ENCODE results near the gene MTHFD1L.

Gene MTHFD1L

DNA sequence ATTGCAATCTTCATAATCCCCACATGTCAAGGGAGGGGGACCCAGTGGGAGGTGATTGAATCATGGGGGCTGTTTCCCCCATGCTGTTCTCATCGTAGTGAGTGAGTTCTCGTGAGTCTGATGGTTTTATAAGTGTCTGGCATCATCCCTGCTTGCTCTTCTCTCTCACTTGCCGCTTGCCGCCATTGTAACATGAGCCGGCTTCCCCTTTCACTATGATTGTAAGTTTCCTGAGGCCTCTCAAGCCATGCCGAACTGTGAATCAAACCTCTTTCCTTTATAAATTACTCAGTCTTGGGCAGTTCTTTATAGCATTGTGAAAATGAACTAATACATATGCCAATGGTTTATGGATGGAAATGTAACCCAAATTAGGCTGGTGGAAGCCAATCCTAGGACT, 264.8 kb downstream of the MTHFD1L start:
- DNase-seq, result no peak

DNA sequence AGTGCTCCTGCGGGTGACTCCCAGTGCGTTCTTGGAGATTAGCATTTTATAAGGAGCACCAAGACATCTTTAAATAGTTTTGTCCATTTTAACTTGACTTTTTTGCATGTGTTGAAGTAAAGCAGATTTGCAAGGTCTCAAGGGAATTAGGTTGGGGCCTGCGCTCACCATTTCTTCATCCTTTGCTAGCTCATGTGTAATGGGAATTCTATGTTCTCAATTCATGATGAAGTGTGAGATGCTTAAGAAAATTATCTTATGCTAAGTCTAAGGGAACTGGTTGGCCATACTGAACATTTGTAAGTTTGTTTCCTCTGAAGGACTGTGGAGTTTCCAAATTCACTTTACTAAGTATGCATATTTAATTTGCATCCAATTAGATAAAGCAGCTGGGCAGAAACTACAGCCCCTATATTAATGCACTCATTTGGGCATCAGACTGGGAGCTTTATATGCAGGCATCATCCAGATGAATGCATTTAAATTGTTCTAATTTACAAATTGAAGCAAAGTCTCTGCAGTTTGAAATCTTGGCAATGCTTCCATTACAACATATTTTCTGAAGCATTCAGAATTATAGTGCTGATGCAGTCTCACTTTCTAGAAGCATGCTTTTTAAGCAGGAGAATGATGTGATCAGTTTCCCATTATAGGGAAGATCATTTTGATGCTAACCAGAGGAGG, 266.0 kb downstream of the MTHFD1L start:
- no peak for DNase-seq

- no peak for DNase-seq
These were observed 270.7 kb downstream of the MTHFD1L start for GRCh38 chr6:151136141-151136755.

- no peak for DNase-seq
These were observed 272.0 kb downstream of the MTHFD1L start for GRCh38 chr6:151137542-151137941.

GRCh38 chr6:151139524-151139923, 274.0 kb downstream of the MTHFD1L start:
- DNase-seq, result no peak

- DNase-seq, result no peak
These were observed 275.3 kb downstream of the MTHFD1L start for GRCh38 chr6:151140767-151141166.

- no peak for DNase-seq
These were observed 276.2 kb downstream of the MTHFD1L start for GRCh38 chr6:151141685-151142084.

GRCh38 chr6:151142676-151143075, 277.2 kb downstream of the MTHFD1L start:
- no peak for DNase-seq

DNA sequence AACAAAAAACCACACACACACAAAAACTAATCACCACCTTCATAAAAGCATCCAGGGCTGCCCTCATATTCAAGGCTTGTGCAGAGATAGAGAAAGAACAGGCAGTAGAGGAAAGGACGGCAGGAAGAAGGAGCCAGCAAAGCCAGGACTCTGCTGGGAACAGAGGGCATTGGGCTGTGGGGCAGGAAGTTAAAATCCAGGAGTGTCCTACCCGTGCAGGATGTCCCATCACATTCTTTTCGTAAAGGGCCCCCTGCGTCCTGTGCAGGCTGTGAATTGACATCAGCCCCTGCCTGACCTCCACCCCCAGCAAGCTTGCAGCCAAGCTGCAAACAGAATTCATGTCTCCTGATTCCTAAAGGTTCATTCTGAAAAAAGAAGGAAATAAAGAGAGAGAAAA, 277.8 kb downstream of the MTHFD1L start:
- no peak for DNase-seq

DNA sequence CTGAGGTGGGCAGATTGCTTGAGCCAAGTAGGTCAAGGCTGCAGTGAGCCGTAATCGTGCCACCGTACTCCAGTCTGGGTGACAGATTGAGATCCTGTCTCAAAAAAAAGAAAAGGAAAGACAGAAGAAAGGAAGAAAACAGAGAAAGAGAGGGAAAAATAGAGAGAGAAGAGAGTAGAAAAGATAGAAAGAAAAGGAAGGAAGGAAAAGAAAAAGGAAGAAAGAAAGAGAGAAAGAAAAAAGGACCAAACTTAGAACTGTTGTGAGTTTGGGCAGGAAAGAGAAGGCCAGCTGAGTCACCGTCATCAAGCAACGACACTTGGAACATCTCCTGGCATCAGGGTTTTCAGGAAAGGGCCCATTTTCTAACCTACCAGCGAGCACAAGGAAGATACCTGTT, 278.3 kb downstream of the MTHFD1L start:
- no peak for DNase-seq

DNA sequence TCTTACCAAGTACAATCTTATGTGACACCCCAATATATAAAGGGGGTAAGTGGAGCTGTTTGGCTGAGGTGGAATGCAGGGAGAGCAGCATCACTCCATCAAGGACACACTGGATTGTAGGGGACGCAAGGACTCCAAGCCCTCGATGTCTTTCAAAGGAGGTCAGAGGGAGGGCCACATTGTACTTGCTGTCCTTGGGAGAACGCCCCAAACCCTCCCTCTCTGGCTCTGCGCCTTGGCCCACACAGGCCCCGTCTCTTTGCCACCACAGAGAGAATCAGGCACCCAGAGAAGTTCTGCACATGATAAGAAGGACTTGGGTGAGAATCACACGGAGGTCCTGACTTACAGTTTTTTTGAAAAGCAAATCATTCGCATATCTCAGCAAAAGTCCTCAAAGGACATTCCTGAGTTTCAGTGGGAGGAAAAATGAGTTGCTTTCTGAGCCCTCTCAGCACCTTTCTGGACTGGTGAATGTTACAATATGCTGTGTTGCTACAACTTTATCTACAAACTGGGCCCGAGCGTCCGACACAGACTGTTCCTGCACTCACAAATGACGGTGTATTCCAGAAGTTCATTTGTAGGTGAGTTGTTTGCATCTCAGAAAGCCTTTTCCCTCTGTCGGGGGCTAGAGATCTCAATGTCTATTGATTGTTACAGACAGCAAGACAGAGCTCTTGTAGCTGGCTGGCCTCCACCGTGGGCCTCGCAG, 281.8 kb downstream of the MTHFD1L start:
- DNase-seq, result no peak

DNA sequence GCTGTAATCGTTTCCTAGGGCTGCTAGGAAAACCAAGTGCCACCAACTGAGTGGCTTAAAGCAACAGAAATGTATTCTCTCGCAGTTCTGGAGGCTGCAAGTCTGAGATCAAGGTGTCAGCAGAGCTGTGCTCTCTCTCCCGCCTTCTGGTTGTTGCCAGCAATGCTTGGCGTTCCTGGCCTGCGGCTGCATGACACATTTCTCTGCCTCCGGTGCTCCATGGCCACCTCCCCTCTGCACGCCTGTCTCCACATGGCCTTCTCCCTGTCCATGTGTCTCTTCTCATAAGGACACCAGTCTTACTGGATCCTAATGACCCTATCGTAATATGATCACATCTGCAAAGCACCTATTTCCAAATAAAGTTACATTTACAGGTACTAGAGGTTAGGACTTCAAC, 282.6 kb downstream of the MTHFD1L start:
- DNase-seq, result no peak

DNA sequence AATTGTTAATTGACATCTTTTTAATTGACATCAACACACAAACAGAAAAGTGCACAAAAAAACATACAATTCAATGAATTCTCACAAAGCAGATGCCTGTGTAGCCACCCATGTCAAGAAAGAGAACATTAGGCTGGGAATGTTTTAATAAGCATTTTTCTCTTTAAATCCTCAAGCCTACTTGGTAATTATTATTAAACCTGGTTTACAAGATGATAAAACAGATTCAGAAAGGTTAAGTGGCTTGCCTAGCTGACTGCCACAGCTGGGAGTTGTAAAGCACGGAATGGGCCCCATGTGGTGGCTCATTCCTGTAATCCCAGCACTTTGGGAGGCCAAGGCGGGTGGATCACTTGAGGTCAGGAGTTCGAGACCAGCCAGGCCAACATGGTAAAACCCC, 284.3 kb downstream of the MTHFD1L start:
- DNase-seq, result no peak

Data from activated gamma-delta T cell (primary cell).